ENCODE results near the gene XIRP1.

DNA sequence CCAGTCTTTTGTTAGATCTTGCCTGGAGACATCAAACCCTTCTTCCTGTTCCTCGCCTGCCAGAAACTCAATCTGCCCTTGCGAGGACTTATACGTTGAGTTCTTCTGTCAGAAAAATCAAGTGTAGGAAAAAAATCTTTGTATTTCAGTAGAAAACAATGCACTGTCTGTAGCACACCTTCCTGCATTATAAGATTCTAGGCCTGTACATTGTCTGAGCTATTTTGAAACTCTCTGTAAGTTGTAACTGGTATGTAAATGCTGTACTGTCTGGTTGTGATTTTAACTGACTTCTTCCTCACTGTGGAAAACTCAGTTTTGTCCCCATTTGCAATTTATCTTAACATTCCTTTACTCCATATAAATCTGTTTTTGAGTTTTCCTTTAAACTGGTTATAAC, 17.7 kb upstream of the XIRP1 start:
- TF ChIP-seq, protein P1, sequence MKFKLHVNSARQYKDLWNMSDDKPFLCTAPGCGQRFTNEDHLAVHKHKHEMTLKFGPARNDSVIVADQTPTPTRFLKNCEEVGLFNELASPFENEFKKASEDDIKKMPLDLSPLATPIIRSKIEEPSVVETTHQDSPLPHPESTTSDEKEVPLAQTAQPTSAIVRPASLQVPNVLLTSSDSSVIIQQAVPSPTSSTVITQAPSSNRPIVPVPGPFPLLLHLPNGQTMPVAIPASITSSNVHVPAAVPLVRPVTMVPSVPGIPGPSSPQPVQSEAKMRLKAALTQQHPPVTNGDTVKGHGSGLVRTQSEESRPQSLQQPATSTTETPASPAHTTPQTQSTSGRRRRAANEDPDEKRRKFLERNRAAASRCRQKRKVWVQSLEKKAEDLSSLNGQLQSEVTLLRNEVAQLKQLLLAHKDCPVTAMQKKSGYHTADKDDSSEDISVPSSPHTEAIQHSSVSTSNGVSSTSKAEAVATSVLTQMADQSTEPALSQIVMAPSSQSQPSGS (CRISPR knock-in tag; IDR thresholded peaks at IDR 0.05) = no peak
- TF ChIP-seq, protein P2, sequence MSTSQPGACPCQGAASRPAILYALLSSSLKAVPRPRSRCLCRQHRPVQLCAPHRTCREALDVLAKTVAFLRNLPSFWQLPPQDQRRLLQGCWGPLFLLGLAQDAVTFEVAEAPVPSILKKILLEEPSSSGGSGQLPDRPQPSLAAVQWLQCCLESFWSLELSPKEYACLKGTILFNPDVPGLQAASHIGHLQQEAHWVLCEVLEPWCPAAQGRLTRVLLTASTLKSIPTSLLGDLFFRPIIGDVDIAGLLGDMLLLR (CRISPR knock-in tag; IDR thresholded peaks at IDR 0.05) = no peak
- TF ChIP-seq SNAPC2 (CRISPR knock-in tag; IDR thresholded peaks at IDR 0.05) = no peak
